Brain microvascular endothelial cell (primary cell): Measurements from ENCODE around the gene OR10AD1.

Source experiments
- DNase-seq: peaks from one replicate; pipeline ENCODE4 v3.0.0-alpha.2; 2020
- H3K27ac ChIP-seq: fragments of 250-450 bp; sonication (Bioruptor Pico); 2 replicates; pipeline ENCODE4 v1.5.1; 2020; ENCODE audit warnings: mild to moderate bottlenecking, moderate library complexity
- H3K27me3 ChIP-seq: fragments of 250-450 bp; sonication (Bioruptor Pico); replicated peaks from 2 replicates; pipeline ENCODE4 v1.5.1; 2020; ENCODE audit warnings: mild to moderate bottlenecking
- H3K36me3 ChIP-seq: fragments of 250-450 bp; sonication (Bioruptor Pico); replicated peaks from 2 replicates; pipeline ENCODE4 v1.5.1; 2020; ENCODE audit warnings: mild to moderate bottlenecking
- H3K4me3 ChIP-seq: 2 replicates; pipeline ENCODE4 v1.5.1; 2011; ENCODE audit warnings: low read depth, mild to moderate bottlenecking, control low read depth, low read length, moderate library complexity
- CTCF ChIP-seq: IDR thresholded peaks from 2 replicates; pipeline ENCODE4 v1.5.1; 2011; ENCODE audit warnings: low read depth, mild to moderate bottlenecking, moderate library complexity, low read length, control low read depth, inconsistent platforms; ENCODE audit errors: missing control alignments
- in situ Hi-C: cut with HindIII; loops from 2 replicates; pipeline ENCODE4 v1.10.0; 2017; ENCODE audit warnings: low sequenced_read_pairs, low pct_ligation_motif_present

The OR10AD1 gene

GRCh38 chr12:48201516-48201915, 1.6 kb downstream of the OR10AD1 start:
- DNase-seq: no peak
- in situ Hi-C loops: no loop called here
- Histone ChIP-seq H3K27ac (no peak overlapping the region), H3K4me3 (no peak overlapping the region), H3K36me3 (no peaks in the 10 kb centered on the region), H3K27me3 (no peaks in the 10 kb centered on the region)
- TF ChIP-seq CTCF: no peak

- Histone ChIP-seq H3K4me3 (no peak overlapping the region), H3K27ac (no peak overlapping the region), H3K27me3 (no peaks in the 10 kb centered on the region), H3K36me3 (no peaks in the 10 kb centered on the region)
- in situ Hi-C loops: no loop called here
- TF ChIP-seq CTCF: no peak
- no peak for DNase-seq
These were observed 2.0 kb downstream of the OR10AD1 start for GRCh38 chr12:48201091-48201490.

- Histone ChIP-seq H3K36me3 (no peaks in the 10 kb centered on the region), H3K4me3 (no peak overlapping the region), H3K27me3 (no peaks in the 10 kb centered on the region), H3K27ac (no peak overlapping the region)
- TF ChIP-seq CTCF: no peak
- no peak for DNase-seq
- in situ Hi-C loops: no loop called here
These were observed 3.3 kb downstream of the OR10AD1 start for GRCh38 chr12:48199774-48200221.

GRCh38 chr12:48198985-48199384, 4.1 kb downstream of the OR10AD1 start:
- in situ Hi-C loops: no loop called here
- Histone ChIP-seq H3K27me3 (no peaks in the 10 kb centered on the region), H3K27ac (no peak overlapping the region), H3K4me3 (peak overlapping the region; percentile 72), H3K36me3 (no peaks in the 10 kb centered on the region)
- no peak for TF ChIP-seq CTCF
- DNase-seq: no peak

GRCh38 chr12:48198672-48198971, 4.5 kb downstream of the OR10AD1 start:
- Histone ChIP-seq H3K27me3 (no peaks in the 10 kb centered on the region), H3K27ac (peak overlapping the region; percentile 41), H3K4me3 (peak overlapping the region; percentile 72), H3K36me3 (no peaks in the 10 kb centered on the region)
- in situ Hi-C loops: no loop called here
- no peak for DNase-seq
- TF ChIP-seq CTCF: no peak

GRCh38 chr12:48197971-48198671, 5.0 kb downstream of the OR10AD1 start:
- no peaks in the 10 kb centered on the region for H3K36me3 ChIP-seq
- TF ChIP-seq CTCF: peak; percentile 53
- H3K27ac ChIP-seq: peak overlapping the region; percentile 41
- in situ Hi-C loops: no loop called here
- peak overlapping the region; percentile 72 for H3K4me3 ChIP-seq
- peak; percentile 92 for DNase-seq
- H3K27me3 ChIP-seq: no peaks in the 10 kb centered on the region
